CD14-positive monocyte (primary cell): ENCODE results near the gene NPY. TPM values are rescaled to one million over a fixed set of nuclear protein-coding genes. Genes with fewer than 3 reads are reported as not detected.

Source experiments
- DNase-seq, 3 donors: peaks; one replicate each; pipeline ENCODE4 v3.0.0-alpha.2; 2011 to 2022
- H2AFZ ChIP-seq: 2 replicates; pipeline ENCODE4 v1.6.0; 2012; ENCODE audit warnings: mild to moderate bottlenecking, low read depth, low read length, inconsistent platforms; ENCODE audit not compliant: insufficient read depth, poor library complexity, severe bottlenecking
- H3K27ac ChIP-seq, 2 donors: 1 replicate in 1 of 2; 2 replicates in 1 of 2; pipeline ENCODE4 v1.5.1; 2012 to 2013; ENCODE audit warnings: low read length in 2 of 2, control low read depth in 1 of 2, inconsistent platforms in 1 of 2, low read depth in 1 of 2, mild to moderate bottlenecking in 1 of 2
- H3K27me3 ChIP-seq, 2 donors: one replicate each; pipeline versions ENCODE4 v1.6.0 to v1.6.1; 2011 to 2013; ENCODE audit warnings: low read length in 2 of 2; ENCODE audit not compliant: control insufficient read depth in 2 of 2, insufficient read depth in 2 of 2
- H3K36me3 ChIP-seq, 2 donors: replicated peaks in 1 of 2; 1 replicate in 1 of 2; 2 replicates in 1 of 2; pipeline versions ENCODE4 v1.5.1 to v1.6.1; 2012 to 2013; ENCODE audit warnings: low read length in 2 of 2, control low read depth in 1 of 2, inconsistent platforms in 1 of 2, mild to moderate bottlenecking in 1 of 2; ENCODE audit not compliant: insufficient read depth in 2 of 2, control insufficient read depth in 1 of 2
- H3K4me1 ChIP-seq, 2 donors: 1 replicate in 1 of 2; 2 replicates in 1 of 2; pipeline versions ENCODE4 v1.5.1 to v1.6.1; 2012 to 2013; ENCODE audit warnings: low read length in 2 of 2, control low read depth in 1 of 2, inconsistent platforms in 1 of 2, mild to moderate bottlenecking in 1 of 2, moderate library complexity in 1 of 2; ENCODE audit not compliant: insufficient read depth in 2 of 2, control insufficient read depth in 1 of 2
- H3K4me2 ChIP-seq: replicated peaks from 2 replicates; pipeline ENCODE3; 2012; ENCODE audit warnings: low read length, moderate library complexity, mild to moderate bottlenecking; ENCODE audit not compliant: poor library complexity, severe bottlenecking; ENCODE audit errors: extremely low read depth
- H3K4me3 ChIP-seq, 3 experiments: fragments of 200-600 bp in 1 of 3; sonication (generic) in 1 of 3; replicated peaks in 1 of 3; 1 replicate in 2 of 3; 2 replicates in 1 of 3; pipeline ENCODE4 v1.5.1; 2011 to 2013; ENCODE audit warnings: low read length in 3 of 3, mild to moderate bottlenecking in 3 of 3, control low read depth in 2 of 3, low read depth in 2 of 3, inconsistent platforms in 1 of 3, moderate library complexity in 1 of 3
- H3K79me2 ChIP-seq: 2 replicates; pipeline ENCODE4 v1.6.0; 2012; ENCODE audit warnings: mild to moderate bottlenecking, control low read depth, inconsistent platforms, low read length, moderate library complexity; ENCODE audit not compliant: insufficient read depth
- H3K9ac ChIP-seq: 2 replicates; pipeline ENCODE4 v1.6.0; 2017; ENCODE audit warnings: low read length, mild to moderate bottlenecking; ENCODE audit not compliant: insufficient read depth, poor library complexity, severe bottlenecking
- H3K9me3 ChIP-seq, 2 donors: replicated peaks in 1 of 2; 1 replicate in 1 of 2; 2 replicates in 1 of 2; pipeline versions ENCODE4 v1.5.1 to v1.6.1; 2012 to 2013; ENCODE audit warnings: low read length in 2 of 2, control low read depth in 1 of 2; ENCODE audit not compliant: control insufficient read depth in 1 of 2, insufficient read depth in 1 of 2
- H4K20me1 ChIP-seq: 2 replicates; pipeline ENCODE4 v1.6.0; 2012; ENCODE audit warnings: mild to moderate bottlenecking, low read length, control low read depth, moderate library complexity; ENCODE audit not compliant: insufficient read depth
- H3K27ac Mint-ChIP-seq, 7 donors: one replicate each; pipeline ENCODE4 v1.8.0; 2020; ENCODE audit warnings: mild to moderate bottlenecking in 7 of 7, mixed read lengths in 7 of 7, moderate library complexity in 6 of 7, inconsistent platforms in 2 of 7
- H3K27me3 Mint-ChIP-seq, 3 donors: one replicate each; pipeline ENCODE4 v1.8.0; 2021 to 2022; ENCODE audit warnings: low read depth in 3 of 3, mild to moderate bottlenecking in 3 of 3, mixed read lengths in 3 of 3, moderate library complexity in 3 of 3, inconsistent platforms in 1 of 3
- H3K36me3 Mint-ChIP-seq, 2 donors: one replicate each; pipeline ENCODE4 v1.8.0; 2020; ENCODE audit warnings: mixed read lengths in 2 of 2, inconsistent platforms in 1 of 2, mild to moderate bottlenecking in 1 of 2
- H3K4me1 Mint-ChIP-seq: one replicate; pipeline ENCODE4 v1.8.0; 2020; ENCODE audit warnings: mild to moderate bottlenecking, mixed read lengths
- H3K4me3 Mint-ChIP-seq, 2 donors: one replicate each; pipeline ENCODE4 v1.8.0; 2020; ENCODE audit warnings: mild to moderate bottlenecking in 2 of 2, mixed read lengths in 2 of 2, moderate library complexity in 1 of 2
- H3K9me3 Mint-ChIP-seq, 7 donors: one replicate each; pipeline ENCODE4 v1.8.0; 2020 to 2022; ENCODE audit warnings: mixed read lengths in 7 of 7, mild to moderate bottlenecking in 6 of 7, moderate library complexity in 6 of 7, inconsistent platforms in 2 of 7
- CTCF ChIP-seq: fragments of 200-600 bp; IDR thresholded peaks from one replicate; pipeline ENCODE4 v1.8.0; 2022; ENCODE audit warnings: antibody characterized with exemption, mild to moderate bottlenecking
- WGBS: methylation state at CpG from one replicate; pipeline ENCODE4 v1.1.5; 2013; ENCODE audit warnings: missing lambda C conversion rate; ENCODE audit not compliant: insufficient coverage; 5-methylcytosine and 5-hydroxymethylcytosine counted together
- intact Hi-C, 2 donors: fragments of 100-400 bp; cut with micrococcal nuclease; formaldehyde crosslinking; loops; one replicate each; pipeline versions ENCODE4 v1.15.0 to v1.15.1; 2023
- polyA plus RNA-seq, 3 donors: library from polyadenylated mRNA; depleted of rRNA in 1 of 3; unstranded in 2 of 3; stranded (reverse) in 1 of 3; fragments of 300-500 nt in 2 of 3; fragments of >200 nt in 1 of 3; fragmentation: Illumina TruSeq in 2 of 3; gene quantifications; 1 replicate in 2 of 3; 2 replicates in 1 of 3; pipeline ENCODE4 v1.2.3, GENCODE V29; 2012 to 2021

NPY gene
- polyA plus RNA-seq, 3 donors: not detected

- Histone ChIP-seq H3K4me3 (no peak overlapping the region), H3K4me1 (no peaks in the 10 kb centered on the region), H3K4me2 (no peak overlapping the region), H2AFZ (no peak overlapping the region), H3K27ac (no peak overlapping the region), H3K9me3 (no peaks in the 10 kb centered on the region), H4K20me1 (no peaks in the 10 kb centered on the region), H3K79me2 (no peaks in the 10 kb centered on the region), H3K36me3 (no peaks in the 10 kb centered on the region), H3K9ac (no peak overlapping the region), H3K27me3 (no peaks in the 10 kb centered on the region)
- TF ChIP-seq CTCF: no peak
- H3K4me1 Mint-ChIP-seq: no peaks in the 10 kb centered on the region
- H3K4me3 Mint-ChIP-seq: no peak overlapping the region
- intact Hi-C loops: no loop called here
- peaks cover 2 to 12% (median 6%) of the 10 kb centered on the region in 3 donors for H3K27me3 Mint-ChIP-seq
- 44% methylated on average over 4 of the region's 6 CpGs for WGBS
- no peak overlapping the region for H3K27ac Mint-ChIP-seq
- peaks cover 2 to 7% (median 5%) of the 10 kb centered on the region in 7 donors for H3K9me3 Mint-ChIP-seq
- no peak for DNase-seq
- H3K36me3 Mint-ChIP-seq: no peaks in the 10 kb centered on the region
These were observed 53.2 kb downstream of the NPY start for GRCh38 chr7:24337180-24337579.

- H4K20me1 ChIP-seq: no peaks in the 10 kb centered on the region
- WGBS: 81% methylated on average over 4 of the region's 5 CpGs
- H3K4me1 Mint-ChIP-seq: no peaks in the 10 kb centered on the region
- H3K9ac ChIP-seq: no peak overlapping the region
- intact Hi-C loops: no loop called here
- H3K27me3 ChIP-seq: no peaks in the 10 kb centered on the region
- no peak overlapping the region for H3K4me2 ChIP-seq
- H3K79me2 ChIP-seq: no peaks in the 10 kb centered on the region
- TF ChIP-seq CTCF: no peak
- no peak overlapping the region for H3K27ac ChIP-seq
- H3K4me3 Mint-ChIP-seq: no peak overlapping the region
- no peak overlapping the region for H2AFZ ChIP-seq
- H3K36me3 ChIP-seq: no peaks in the 10 kb centered on the region
- H3K9me3 Mint-ChIP-seq: no peaks in the 10 kb centered on the region
- H3K4me3 ChIP-seq: no peak overlapping the region
- H3K9me3 ChIP-seq: no peaks in the 10 kb centered on the region
- H3K27ac Mint-ChIP-seq: no peak overlapping the region
- H3K27me3 Mint-ChIP-seq: peaks cover 2 to 12% (median 6%) of the 10 kb centered on the region in 3 donors
- H3K4me1 ChIP-seq: no peaks in the 10 kb centered on the region
- DNase-seq: no peak
- no peaks in the 10 kb centered on the region for H3K36me3 Mint-ChIP-seq
These were observed 55.6 kb downstream of the NPY start for GRCh38 chr7:24339575-24339974.
